GM19395 (cell line): ENCODE results near the gene HAPLN2.

Source experiments
- ATAC-seq: cut with Tn5 transposase; IDR thresholded peaks from one replicate; pipeline ENCODE4 v1.9.1; 2021; ENCODE audit warnings: mild to moderate bottlenecking, moderate library complexity; ENCODE audit not compliant: unreplicated experiment

The HAPLN2 gene

DNA sequence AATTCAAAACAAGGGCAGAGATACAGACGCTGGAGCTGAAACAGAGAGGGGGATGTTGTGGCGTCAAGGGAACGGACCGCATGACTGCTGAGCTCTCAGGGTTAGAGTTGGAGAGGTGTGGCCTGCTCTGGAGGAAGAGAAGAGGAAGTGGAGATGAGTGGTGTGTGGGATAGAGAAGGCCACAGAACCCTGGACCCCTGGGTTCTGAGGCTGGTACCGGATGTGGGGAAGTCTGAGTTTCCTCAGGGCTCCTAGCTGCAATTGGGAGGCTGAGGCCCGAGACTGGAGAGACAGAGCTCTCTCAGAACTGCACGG lies 24.5 kb downstream of the HAPLN2 start:
- no peak for ATAC-seq

DNA sequence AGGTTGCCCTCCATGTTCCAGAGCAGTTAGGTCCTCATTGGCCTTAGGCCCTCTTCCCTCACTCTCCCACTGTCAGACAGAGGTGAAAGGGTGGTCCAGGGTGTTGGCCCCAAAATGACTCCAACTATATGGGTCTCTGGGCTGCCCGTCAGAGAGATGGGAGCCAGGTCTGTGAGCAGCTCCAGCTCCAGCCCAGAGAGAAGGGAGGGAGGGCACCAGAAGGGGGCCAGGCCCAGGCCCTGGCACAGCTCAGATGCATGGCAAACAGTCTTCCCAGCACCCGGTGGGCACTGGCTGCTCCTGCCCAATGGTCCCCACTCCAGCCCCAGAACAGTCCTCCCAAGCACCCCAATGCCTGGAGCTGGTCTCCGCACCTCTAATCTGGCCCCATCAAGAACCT lies 24.9 kb downstream of the HAPLN2 start:
- ATAC-seq = no peak

DNA sequence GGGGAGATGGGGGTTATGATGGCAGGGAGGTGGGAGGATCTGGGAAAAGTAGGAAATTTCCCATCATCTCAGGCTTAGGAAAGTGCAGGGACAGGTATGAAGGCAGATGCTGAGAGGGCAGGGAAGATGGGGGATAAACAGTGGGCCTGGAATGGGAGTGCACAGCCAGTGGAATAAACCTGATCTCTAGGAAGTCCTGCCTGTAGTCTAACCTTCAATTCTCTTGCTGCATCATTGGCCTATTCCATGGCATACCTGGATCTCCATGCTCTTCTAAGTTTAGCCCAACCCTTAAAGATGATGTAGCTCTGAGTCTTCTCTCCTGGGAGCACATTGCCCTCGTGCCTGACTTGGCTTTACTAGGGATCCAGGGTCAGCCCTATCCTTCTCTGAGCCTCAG lies 25.4 kb downstream of the HAPLN2 start:
- no peak for ATAC-seq

DNA sequence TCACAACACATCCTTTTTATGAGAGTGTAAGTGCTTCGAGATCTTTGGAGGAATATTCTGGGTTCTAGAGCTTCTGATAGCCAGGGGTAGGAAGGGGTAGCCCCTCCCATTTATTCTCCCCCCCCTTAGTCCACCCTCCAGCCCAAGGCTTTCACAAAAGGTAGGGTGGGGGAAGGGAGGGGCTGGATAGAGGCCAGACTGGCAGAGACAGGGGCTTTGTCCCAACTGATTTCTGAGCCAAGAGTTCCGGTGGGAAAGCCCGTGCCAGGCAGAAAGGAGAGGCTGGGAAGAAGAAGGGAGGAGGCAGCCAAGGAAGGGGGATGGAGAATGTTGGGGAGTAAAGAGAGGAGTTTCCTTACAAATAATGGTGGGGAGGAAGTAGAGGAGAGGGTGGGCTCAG lies 25.8 kb downstream of the HAPLN2 start:
- no peak for ATAC-seq

DNA sequence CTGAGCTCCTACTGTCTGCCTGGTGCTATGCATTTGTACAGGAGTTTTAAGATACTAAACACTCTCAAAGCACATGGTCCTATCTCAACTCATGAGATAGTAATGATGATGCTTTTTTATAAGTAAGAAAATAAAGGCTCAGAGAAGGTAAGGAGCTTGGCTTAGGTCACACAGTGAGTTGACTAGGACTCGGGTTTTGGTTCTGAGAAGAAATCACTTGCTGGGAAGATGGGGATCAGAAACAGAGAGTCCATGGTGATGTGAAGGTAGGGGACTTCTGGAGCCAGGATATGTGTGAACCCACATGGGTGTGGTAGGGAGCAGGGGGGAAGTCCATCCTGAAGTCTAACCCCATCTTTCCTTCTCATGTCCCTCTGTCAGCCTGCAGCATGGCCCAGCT lies 26.5 kb downstream of the HAPLN2 start:
- no peak for ATAC-seq

DNA sequence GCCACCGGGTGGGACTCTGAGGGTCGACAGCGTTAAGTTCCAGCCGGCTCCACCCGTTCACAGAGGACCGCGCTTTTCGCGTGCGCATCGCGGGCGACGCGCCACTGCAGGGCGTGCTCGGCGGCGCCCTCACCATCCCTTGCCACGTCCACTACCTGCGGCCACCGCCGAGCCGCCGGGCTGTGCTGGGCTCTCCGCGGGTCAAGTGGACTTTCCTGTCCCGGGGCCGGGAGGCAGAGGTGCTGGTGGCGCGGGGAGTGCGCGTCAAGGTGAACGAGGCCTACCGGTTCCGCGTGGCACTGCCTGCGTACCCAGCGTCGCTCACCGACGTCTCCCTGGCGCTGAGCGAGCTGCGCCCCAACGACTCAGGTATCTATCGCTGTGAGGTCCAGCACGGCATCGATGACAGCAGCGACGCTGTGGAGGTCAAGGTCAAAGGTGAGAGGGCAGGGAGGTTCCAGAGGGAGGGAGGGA lies 27.6 kb downstream of the HAPLN2 start:
- no peak for ATAC-seq

DNA sequence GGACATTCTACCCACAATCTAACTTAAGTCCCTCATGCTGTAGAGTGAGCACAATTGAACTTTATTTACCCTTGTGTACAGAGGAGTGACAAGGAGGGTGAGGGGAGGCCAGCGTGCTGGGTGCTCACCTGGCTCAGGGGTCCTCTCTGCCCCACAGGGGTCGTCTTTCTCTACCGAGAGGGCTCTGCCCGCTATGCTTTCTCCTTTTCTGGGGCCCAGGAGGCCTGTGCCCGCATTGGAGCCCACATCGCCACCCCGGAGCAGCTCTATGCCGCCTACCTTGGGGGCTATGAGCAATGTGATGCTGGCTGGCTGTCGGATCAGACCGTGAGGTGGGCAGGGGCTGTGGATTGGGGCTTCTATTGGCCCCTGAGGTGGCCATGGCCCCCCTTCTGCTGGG lies 28.1 kb downstream of the HAPLN2 start:
- ATAC-seq = no peak

DNA sequence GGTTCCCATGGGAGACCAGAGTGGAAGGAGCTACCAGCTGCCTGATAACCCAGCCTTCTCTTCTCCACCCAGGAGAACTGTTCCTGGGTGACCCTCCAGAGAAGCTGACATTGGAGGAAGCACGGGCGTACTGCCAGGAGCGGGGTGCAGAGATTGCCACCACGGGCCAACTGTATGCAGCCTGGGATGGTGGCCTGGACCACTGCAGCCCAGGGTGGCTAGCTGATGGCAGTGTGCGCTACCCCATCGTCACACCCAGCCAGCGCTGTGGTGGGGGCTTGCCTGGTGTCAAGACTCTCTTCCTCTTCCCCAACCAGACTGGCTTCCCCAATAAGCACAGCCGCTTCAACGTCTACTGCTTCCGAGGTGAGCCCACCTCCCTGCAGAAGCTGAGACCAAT lies 29.3 kb downstream of the HAPLN2 start:
- ATAC-seq = no peak

DNA sequence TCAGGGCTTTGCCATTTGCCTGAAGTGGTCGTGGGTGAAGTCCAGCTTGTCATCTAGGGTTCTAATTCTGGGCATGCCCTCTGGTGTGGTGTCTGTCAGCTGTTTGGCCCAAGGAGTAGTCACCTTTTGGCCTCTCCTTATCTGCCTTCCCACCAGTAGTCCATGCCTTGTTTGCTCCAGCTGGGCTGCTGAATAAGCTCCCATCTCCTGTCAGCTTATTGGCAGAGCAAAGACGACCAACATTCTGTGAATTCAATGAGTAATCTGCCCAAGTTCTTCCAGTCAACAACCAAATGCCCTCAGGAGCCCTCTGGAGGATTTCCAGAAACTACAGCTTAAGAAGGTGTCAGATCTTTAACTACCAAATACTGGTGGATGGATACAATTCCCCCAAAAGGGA lies 29.7 kb downstream of the HAPLN2 start:
- ATAC-seq = no peak

DNA sequence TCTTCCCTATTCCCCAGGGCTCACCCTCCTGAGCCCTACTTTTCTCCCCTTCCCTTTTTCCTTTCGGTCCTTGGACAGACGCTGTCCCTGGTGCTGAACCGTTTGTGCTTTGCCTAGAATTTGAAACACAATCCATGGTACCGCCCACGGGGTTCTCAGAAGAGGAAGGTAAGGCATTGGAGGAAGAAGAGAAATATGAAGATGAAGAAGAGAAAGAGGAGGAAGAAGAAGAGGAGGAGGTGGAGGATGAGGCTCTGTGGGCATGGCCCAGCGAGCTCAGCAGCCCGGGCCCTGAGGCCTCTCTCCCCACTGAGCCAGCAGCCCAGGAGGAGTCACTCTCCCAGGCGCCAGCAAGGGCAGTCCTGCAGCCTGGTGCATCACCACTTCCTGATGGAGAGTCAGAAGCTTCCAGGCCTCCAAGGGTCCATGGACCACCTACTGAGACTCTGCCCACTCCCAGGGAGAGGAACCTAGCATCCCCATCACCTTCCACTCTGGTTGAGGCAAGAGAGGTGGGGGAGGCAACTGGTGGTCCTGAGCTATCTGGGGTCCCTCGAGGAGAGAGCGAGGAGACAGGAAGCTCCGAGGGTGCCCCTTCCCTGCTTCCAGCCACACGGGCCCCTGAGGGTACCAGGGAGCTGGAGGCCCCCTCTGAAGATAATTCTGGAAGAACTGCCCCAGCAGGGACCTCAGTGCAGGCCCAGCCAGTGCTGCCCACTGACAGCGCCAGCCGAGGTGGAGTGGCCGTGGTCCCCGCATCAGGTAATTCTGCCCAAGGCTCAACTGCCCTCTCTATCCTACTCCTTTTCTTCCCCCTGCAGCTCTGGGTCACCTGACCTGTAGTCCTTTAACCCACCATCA lies 33.1 kb downstream of the HAPLN2 start:
- ATAC-seq = no peak

DNA sequence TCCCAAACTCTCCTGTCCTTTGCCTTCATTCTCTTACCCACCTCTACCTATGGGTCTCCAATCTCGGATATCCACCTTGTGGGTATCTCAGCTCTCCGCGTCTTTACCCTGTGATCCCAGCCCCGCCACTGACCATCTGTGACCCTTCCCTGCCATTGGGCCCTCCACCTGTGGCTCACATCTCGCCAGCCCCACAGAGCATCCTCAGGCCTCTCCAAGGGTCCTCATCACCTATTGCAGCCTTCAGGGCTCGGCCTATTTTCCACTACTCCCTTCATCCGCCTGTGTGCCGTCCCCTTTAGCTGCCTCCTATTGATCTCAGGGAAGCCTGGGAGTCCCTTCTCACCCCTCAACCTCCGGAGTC lies 33.8 kb downstream of the HAPLN2 start:
- no peak for ATAC-seq

DNA sequence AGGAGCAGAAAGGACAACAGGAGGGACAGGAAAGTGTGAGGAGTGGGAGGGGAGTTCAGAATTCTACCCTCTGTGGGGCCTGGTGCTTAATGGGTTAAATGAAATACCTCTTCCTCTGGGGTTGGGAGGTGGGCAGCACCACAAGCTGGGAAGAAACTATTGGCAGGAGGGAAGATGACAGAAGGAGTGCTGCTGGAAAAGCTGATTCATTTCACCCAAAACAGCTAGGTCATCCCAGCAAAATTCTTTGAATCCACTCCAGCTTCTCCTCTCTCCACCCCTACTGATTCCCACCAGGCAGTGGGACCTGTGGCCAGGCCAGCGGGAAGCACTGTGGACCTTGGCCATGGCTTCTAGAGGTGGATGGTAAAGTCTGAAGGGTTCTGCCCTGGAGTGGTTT lies 35.5 kb downstream of the HAPLN2 start:
- ATAC-seq = no peak

DNA sequence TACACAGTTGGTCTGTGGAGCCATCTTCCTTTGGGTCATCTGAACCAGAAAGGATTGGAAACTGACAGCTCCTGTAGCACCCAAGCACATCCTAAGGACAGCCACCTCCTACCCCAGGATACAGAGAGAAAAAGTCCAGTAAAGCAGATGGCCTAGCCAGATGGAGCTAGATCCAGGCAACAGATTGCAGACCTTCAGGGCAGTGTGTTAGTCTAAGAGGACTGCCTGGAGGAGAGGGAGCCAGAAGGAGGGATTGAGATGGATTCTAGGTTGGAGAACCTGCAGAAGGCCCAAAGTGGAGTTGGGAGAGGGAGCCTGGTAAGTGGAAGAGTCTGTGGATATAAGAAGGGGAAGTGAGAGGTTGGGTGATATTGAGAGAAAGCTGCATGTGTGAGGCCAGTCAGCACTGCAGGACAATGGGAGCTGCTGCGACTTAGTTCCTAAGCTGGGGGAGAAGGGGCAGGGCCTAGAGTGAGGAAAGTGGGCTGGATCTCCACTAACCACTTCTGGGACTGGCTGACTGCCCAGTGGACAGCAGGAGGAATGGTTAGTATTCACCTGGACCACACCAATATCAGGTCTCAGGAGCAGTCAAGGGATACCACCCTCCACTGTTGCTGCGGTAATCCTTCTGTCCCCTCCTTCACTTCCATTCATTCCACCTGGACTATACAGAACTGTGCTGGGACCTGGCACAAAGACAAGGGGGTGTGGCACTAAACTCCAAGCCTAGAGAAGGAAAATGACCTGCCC lies 36.1 kb downstream of the HAPLN2 start:
- ATAC-seq = no peak

DNA sequence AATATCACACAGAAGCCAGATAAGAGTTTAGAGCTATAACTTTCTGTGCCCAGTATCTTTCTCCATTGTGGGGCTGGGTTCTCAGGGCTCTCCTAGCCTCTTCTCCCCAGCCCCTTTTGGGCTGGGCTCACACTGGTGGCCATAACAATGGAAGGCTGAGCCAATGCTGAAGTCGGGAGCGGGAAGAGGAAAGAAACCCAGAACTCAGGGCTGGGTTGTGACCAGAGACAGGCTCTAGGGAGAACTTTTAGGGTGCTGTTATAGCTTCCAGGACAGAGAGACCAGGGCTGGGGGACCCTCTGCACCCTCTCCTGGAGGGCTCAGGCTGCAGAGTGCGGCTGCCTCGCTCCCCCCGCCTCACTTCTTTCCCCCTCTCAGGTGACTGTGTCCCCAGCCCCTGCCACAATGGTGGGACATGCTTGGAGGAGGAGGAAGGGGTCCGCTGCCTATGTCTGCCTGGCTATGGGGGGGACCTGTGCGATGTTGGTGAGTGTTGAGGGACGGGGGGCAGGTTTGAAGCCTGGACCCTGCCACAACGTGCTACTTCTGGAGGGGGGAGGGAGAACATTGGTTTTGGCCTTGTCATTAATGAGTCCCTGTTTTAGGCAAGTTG lies 36.8 kb downstream of the HAPLN2 start:
- no peak for ATAC-seq

DNA sequence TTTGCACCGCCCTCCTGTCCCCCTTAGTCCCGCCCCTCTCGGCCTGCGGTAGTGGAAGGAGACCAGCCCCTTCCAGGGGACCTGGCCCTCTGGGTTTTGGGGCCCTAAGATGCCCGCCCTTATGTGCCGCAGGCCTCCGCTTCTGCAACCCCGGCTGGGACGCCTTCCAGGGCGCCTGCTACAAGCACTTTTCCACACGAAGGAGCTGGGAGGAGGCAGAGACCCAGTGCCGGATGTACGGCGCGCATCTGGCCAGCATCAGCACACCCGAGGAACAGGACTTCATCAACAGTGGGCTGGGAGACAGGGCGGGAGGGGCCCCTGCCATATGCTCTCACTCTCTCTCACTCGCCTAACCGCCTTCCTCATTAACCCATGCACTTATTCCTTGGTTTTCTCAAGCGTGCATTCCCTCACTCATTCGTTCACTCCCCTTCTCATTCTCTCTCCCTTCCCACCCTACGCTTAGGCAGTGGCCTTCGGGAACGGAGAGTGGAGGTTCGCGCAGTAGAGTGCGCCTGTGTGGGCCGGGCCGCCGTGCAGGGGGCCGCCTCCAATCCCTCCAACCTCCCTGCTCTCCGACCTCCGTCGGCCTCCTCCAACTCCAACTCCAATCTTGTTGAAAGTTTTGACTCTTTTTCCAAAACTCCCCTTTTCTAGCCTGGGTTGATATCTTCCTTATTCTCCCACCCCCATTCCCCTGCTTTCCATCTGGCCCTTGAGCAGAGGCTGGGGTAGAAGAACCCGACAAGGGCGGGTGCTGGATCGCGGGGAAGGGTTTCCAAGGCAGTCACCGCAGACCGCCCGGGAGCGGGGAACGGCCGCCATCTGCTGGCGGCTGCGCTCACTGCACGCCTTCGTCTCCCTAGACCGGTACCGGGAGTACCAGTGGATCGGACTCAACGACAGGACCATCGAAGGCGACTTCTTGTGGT lies 37.9 kb downstream of the HAPLN2 start:
- no peak for ATAC-seq

DNA sequence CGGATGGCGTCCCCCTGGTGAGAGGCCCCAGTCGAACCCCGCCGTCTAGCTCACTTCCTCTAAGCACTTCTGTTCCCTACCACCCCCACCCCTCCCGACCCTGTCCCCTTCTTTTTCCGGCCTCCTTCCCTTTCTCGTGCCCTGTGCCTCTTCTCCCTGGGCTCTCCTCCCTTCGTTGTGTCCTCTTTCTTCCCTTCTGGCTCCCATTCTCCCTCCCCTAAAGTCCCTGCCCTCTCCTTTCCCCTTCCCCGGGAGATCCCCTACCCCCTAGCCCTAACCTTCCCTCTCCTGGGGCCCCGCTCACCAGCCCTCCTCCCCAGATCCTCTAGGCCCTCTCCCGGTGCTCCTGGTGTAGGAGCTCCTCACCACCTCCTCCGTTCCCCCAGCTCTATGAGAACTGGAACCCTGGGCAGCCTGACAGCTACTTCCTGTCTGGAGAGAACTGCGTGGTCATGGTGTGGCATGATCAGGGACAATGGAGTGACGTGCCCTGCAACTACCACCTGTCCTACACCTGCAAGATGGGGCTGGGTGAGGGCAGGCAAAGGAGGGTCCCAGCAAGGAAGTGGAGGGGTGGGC lies 38.6 kb downstream of the HAPLN2 start:
- no peak for ATAC-seq

DNA sequence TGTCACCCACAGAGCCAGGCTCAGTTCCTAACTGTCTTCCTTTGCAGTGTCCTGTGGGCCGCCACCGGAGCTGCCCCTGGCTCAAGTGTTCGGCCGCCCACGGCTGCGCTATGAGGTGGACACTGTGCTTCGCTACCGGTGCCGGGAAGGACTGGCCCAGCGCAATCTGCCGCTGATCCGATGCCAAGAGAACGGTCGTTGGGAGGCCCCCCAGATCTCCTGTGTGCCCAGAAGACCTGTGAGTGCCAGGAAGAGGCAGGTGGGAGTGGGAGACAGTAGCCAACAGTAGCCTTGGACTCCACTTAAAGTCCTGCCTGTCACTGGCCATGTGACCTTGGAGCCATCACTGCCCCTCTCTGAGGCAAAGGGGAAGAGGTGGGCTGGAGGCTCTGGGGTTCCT lies 39.3 kb downstream of the HAPLN2 start:
- no peak for ATAC-seq

DNA sequence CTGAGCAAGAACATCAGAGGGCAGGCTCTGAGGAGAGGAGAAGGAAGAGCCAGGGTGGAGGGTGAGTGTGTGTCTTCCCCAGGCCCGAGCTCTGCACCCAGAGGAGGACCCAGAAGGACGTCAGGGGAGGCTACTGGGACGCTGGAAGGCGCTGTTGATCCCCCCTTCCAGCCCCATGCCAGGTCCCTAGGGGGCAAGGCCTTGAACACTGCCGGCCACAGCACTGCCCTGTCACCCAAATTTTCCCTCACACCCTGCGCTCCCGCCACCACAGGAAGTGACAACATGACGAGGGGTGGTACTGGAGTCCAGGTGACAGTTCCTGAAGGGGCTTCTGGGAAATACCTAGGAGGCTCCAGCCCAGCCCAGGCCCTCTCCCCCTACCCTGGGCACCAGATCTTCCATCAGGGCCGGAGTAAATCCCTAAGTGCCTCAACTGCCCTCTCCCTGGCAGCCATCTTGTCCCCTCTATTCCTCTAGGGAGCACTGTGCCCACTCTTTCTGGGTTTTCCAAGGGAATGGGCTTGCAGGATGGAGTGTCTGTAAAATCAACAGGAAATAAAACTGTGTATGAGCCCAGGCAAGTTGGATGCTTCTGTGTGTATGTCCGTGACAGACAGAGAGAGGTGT lies 39.8 kb downstream of the HAPLN2 start:
- no peak for ATAC-seq

DNA sequence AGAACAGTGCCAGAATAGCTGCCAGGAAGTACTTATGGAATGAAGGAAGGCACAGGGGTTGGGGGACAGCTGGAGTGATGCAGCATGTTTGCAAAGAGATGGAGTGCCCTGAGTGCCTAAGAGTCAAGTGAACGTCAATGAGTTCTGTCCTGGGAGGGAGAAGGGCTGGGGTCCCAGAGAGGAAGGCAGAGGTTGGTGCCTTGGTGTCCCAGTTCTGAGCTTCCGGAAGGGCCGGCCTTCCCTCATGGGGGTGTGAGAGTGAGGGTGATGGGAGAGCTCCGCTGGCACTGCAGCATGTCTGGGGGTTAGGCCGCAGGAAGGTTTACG lies 40.4 kb downstream of the HAPLN2 start:
- ATAC-seq = no peak

DNA sequence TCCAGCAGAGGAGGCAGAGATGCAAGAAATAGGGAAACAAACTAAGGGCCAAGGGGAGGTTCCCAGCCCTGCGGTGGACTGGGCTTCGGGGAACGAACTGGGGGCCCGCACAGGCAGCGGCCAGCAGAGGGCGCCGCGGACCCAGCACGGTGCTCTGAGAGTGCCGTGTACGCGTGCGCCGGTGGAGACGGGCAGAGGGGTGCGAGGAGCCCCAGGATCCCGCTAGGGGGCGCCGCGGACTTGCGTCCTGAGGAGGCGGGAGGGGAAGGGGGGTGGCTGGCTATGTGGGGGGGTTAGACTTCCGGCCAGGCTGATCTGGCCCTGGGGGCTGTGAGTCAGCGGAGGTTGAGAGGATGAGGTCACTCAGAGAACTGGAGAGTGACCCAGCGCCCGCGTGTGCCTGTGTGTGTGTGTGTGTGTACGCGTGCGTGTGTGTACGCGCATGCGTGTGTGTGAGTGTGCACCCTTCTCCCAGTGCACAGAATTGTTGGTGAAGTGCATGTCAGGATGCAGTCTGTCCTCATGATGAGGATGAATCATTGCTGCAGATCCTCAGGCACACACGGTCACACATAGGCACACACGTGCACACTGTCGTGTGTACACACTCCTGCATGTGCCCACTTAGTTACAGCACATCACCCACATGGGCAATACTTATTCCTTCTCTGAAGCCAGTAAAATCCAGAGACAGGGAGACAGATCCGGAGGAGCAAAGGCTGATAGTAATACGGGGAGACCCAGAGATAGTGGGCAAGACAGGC lies 41.0 kb downstream of the HAPLN2 start:
- peak; percentile 50 for ATAC-seq
